ENCODE results near the gene DAP. TPM values are rescaled to one million over a fixed set of nuclear protein-coding genes. Genes with fewer than 3 reads are reported as not detected.

Gene DAP
- total RNA-seq, 1 experiment from 2014 or later = 279 TPM

DNA sequence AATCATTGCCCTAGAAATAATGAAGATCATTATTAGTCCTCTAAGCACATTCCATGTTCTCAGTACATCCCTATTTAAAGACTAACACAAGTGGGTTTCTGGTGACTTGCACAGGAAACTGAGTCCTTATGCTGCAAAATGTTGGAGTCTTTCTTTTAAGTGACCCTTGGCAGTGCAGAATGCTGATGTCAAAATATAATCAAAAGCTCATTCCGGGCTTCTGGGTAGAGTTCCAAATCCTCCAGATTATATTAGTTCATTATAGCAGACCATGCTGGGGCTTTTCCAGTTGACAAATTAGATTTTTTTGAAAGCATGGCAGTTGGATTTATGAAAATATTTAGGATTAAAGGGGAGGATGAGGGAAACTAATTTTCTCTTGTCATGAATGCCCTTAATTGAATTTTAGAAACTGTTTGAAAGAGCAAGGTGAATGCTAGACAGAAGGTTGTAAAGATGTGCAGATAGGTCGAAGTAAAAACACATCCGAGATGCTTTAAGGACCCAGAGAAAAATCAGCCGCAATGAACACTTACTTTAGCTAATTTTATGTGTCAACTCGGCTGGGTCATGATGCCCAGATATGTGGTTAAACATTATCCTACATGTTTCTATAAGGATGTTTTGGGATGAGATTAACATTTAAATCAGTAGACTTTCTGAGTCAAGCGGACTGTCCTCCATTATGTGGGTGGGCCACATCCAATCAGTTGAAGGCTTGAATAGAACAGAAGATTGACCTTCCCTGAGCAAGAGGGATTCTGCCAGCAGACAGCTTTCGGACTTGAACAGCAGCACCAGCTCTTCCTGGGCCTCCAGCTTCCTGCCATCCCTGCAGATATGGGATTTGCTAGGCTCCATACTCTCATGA is 88.7 kb downstream of the DAP start:
- H3K4me2 ChIP-seq = no peak overlapping the region

DNA sequence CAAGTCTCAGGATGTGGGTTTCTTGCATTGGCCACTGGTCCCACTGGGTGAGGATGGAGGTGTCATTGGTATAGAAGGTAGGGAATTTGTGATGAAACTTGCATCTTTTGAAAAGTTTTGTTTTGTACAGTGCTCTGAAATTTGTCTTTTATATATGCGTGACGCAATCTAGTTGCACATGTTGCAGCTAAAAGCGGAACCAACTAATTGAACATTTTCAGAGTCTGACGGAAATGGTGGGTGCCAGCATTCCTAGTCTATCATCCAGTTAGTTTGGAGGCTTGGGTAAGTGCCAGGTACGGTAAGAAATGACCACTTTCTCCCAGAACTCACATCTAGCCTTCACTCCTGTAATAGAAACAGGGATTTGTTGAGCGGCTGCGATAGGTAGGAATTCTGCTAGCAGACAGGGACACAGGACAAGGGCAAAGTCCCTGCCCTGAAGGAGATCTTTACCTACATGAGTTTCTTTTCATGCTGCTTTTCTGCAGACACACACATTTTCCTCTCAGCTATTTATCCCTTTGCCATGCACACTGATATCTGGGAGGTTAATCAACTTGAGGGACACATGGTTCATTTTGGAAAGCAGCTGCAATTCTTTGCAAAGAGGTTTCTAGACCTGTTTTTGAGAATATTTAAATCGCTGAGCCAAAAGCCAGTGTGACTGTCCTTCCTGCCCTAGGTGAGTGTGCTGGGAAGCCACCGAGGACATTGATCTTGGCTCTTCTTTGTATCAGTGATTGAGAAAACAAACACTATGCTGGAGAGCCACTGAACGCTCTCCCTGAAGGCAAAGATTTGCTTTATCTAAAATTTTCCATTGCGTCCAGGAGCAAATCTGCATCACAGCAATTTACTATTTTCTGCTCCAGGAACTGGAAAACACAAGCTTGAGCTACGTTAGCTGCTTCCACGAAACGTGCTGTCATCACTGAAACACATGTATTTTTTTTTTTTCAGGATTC is 89.7 kb downstream of the DAP start:
- Histone ChIP-seq H4K20me1 (ENCODE audit: insufficient read depth) (no peaks in the 10 kb centered on the region), H3K4me1 (replicated peaks; ENCODE audit: insufficient read depth) (no peaks in the 10 kb centered on the region), H3K9me3 (ENCODE audit: insufficient read depth, low read depth) (peaks cover 5% of the 10 kb centered on the region; the same call in 1 of the 2 replicates), H3K27me3 (ENCODE audit: insufficient read depth, low read depth) (no peaks in the 10 kb centered on the region), H3K79me2 (ENCODE audit: low read depth) (no peaks in the 10 kb centered on the region), H3K9me2 (ENCODE audit: insufficient read depth) (no peaks in the 10 kb centered on the region; the same call in 1 of the 2 replicates), H3K36me3 (ENCODE audit: low read depth) (no peaks in the 10 kb centered on the region), H3K4me2 (no peak overlapping the region), H2AFZ (no peak overlapping the region), H3F3A (ENCODE audit: insufficient read depth, low read depth) (no peaks in the 10 kb centered on the region), H3K4me3 (no peak overlapping the region), H3K27ac (no peak overlapping the region)
- CTCF ChIA-PET = no interaction called here
- POLR2A ChIA-PET (ENCODE audit: unreplicated experiment) = no interaction called here
- BruUV-seq (replicated peaks) = no TSS peak
- intact Hi-C loops (cut with micrococcal nuclease; ENCODE audit: unreplicated experiment) = no loop called here
- DNase-seq = no peak
- TF ChIP-seq, protein P1, sequence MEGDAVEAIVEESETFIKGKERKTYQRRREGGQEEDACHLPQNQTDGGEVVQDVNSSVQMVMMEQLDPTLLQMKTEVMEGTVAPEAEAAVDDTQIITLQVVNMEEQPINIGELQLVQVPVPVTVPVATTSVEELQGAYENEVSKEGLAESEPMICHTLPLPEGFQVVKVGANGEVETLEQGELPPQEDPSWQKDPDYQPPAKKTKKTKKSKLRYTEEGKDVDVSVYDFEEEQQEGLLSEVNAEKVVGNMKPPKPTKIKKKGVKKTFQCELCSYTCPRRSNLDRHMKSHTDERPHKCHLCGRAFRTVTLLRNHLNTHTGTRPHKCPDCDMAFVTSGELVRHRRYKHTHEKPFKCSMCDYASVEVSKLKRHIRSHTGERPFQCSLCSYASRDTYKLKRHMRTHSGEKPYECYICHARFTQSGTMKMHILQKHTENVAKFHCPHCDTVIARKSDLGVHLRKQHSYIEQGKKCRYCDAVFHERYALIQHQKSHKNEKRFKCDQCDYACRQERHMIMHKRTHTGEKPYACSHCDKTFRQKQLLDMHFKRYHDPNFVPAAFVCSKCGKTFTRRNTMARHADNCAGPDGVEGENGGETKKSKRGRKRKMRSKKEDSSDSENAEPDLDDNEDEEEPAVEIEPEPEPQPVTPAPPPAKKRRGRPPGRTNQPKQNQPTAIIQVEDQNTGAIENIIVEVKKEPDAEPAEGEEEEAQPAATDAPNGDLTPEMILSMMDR (conservative IDR thresholded peaks at IDR 0.05) = no peak
- no peak for TF ChIP-seq EZH2 (IDR thresholded peaks at IDR 0.05; ENCODE audit: low read depth)

More for the DNA sequence above, 88.7 kb downstream of the DAP start:
- Histone ChIP-seq H4K20me1 (ENCODE audit: insufficient read depth) (no peaks in the 10 kb centered on the region), H3F3A (ENCODE audit: insufficient read depth, low read depth) (no peaks in the 10 kb centered on the region), H3K27ac (no peak overlapping the region), H3K79me2 (ENCODE audit: low read depth) (no peaks in the 10 kb centered on the region), H3K9me3 (ENCODE audit: insufficient read depth, low read depth) (peaks cover 5% of the 10 kb centered on the region; the same call in 1 of the 2 replicates), H3K36me3 (ENCODE audit: low read depth) (0 out of 2 replicates have a peak, but pooled peaks cover 4% of the 10 kb centered on the region), H3K27me3 (ENCODE audit: insufficient read depth, low read depth) (no peaks in the 10 kb centered on the region), H3K4me1 (replicated peaks; ENCODE audit: insufficient read depth) (no peaks in the 10 kb centered on the region), H3K4me3 (no peak overlapping the region), H3K9me2 (ENCODE audit: insufficient read depth) (no peaks in the 10 kb centered on the region; the same call in 1 of the 2 replicates), H2AFZ (no peak overlapping the region)
- ChIA-PET CTCF (no interaction called here), POLR2A (ENCODE audit: unreplicated experiment) (interaction anchor here (0.7 kb wide), 1 partner anchor 255 kb away, joined by 6 read pairs; no protein-coding TSS in a partner anchor)
- no peak for DNase-seq
- BruUV-seq (replicated peaks) = no TSS peak
- no peak for TF ChIP-seq EZH2 (IDR thresholded peaks at IDR 0.05; ENCODE audit: low read depth)
- TF ChIP-seq, protein P1 (conservative IDR thresholded peaks at IDR 0.05) = no peak
- intact Hi-C loops (cut with micrococcal nuclease; ENCODE audit: unreplicated experiment) = no loop called here

DNA sequence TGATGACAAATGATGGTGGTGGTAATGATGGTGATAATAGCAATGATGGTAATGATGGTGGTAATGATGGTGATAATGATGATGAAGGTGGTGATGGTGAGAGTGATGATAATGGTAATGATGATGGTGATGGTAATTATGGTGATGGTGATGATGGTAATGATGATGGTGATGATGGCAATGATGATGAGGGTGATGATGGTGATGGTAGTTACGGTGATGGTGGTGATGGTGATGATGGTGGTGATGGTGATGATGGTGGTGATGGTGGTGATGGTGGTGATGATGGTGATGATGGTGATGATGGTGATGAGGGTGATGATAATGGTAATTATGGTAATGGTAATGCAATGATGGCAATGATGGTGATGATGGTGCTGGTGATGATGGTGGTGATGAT is 91.1 kb downstream of the DAP start:
- CTCF ChIA-PET = no interaction called here

More for the DNA sequence above, 91.1 kb downstream of the DAP start:
- H3F3A ChIP-seq (ENCODE audit: insufficient read depth, low read depth) = no peaks in the 10 kb centered on the region
- H3K27me3 ChIP-seq (ENCODE audit: insufficient read depth, low read depth) = no peaks in the 10 kb centered on the region
- POLR2A ChIA-PET (ENCODE audit: unreplicated experiment) = no interaction called here
- DNase-seq = no peak
- no peak overlapping the region for H3K4me2 ChIP-seq
- H4K20me1 ChIP-seq (ENCODE audit: insufficient read depth) = no peaks in the 10 kb centered on the region
- TF ChIP-seq EZH2 (IDR thresholded peaks at IDR 0.05; ENCODE audit: low read depth) = no peak
- TF ChIP-seq, protein P1 (conservative IDR thresholded peaks at IDR 0.05) = no peak
- no peaks in the 10 kb centered on the region for H3K36me3 ChIP-seq (ENCODE audit: low read depth)
- no peak overlapping the region for H3K27ac ChIP-seq
- H3K4me3 ChIP-seq = no peak overlapping the region
- no peak overlapping the region for H2AFZ ChIP-seq
- BruUV-seq (replicated peaks) = no TSS peak
- intact Hi-C loops (cut with micrococcal nuclease; ENCODE audit: unreplicated experiment) = no loop called here
- no peaks in the 10 kb centered on the region for H3K4me1 ChIP-seq (replicated peaks; ENCODE audit: insufficient read depth)
- H3K79me2 ChIP-seq (ENCODE audit: low read depth) = no peaks in the 10 kb centered on the region
- peaks cover 5% of the 10 kb centered on the region; the same call in 1 of the 2 replicates for H3K9me3 ChIP-seq (ENCODE audit: insufficient read depth, low read depth)
- H3K9me2 ChIP-seq (ENCODE audit: insufficient read depth) = no peaks in the 10 kb centered on the region; the same call in 1 of the 2 replicates

Data from PC-9 (cell line).